OCI-LY7 (cell line): ENCODE measurements around the gene CHST10.

Experiments
- CTCF ChIP-seq: fragments of 200-600 bp; sonication (generic); conservative IDR thresholded peaks from 2 replicates; pipeline ENCODE4 v1.5.1; 2014; ENCODE audit warnings: mild to moderate bottlenecking, antibody characterized with exemption, low read length, moderate library complexity, mixed read lengths
- EZH2phosphoT487 ChIP-seq: fragments of 200-600 bp; sonication (generic); IDR thresholded peaks from 2 replicates; pipeline ENCODE4 v1.6.1; 2018; ENCODE audit warnings: low read depth, borderline replicate concordance, mild to moderate bottlenecking, mixed run types, antibody characterized with exemption, low read length, moderate library complexity, mixed read lengths

- TF ChIP-seq CTCF, result no peak
- TF ChIP-seq EZH2phosphoT487, result no peak
Measured at GRCh38 chr2:100350661-100351185, 66.7 kb downstream of the CHST10 start.
